ENCODE measurements around the gene CNOT11.
"Not testable (repeated sequence)": the region's sequence is repeated elsewhere in the genome, so short reads cannot be mapped to it uniquely, and the experiment has no call there.

DNA sequence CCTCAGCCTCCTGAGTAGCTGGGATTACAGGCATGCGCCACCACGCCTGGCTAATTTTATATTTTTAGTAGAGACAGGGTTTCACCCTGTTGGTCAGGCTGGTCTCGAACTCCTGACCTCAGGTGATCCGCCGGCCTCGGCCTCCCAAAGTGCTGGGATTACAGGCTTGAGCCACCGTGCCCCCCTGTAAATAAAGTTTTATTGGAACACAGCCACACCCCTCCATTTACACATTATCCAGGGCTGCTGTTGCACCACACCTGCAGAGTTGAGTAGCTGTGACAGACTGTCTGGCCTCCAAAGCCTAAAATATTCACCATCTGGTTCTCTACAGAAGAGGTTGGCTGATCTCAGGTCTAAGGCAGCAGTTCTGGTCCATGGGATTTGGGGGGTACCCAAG lies 32.6 kb upstream of the CNOT11 start:
- TF ChIP-seq, protein P1, sequence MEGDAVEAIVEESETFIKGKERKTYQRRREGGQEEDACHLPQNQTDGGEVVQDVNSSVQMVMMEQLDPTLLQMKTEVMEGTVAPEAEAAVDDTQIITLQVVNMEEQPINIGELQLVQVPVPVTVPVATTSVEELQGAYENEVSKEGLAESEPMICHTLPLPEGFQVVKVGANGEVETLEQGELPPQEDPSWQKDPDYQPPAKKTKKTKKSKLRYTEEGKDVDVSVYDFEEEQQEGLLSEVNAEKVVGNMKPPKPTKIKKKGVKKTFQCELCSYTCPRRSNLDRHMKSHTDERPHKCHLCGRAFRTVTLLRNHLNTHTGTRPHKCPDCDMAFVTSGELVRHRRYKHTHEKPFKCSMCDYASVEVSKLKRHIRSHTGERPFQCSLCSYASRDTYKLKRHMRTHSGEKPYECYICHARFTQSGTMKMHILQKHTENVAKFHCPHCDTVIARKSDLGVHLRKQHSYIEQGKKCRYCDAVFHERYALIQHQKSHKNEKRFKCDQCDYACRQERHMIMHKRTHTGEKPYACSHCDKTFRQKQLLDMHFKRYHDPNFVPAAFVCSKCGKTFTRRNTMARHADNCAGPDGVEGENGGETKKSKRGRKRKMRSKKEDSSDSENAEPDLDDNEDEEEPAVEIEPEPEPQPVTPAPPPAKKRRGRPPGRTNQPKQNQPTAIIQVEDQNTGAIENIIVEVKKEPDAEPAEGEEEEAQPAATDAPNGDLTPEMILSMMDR (IDR thresholded peaks at IDR 0.05 in 2 of 3, conservative IDR thresholded peaks at IDR 0.05 in 1 of 3; ENCODE audit: borderline replicate concordance in 1 of 3, insufficient read depth in 1 of 3, low read depth in 2 of 3, low read length in 2 of 3): not testable (repeated sequence)
- TF ChIP-seq, protein P2, sequence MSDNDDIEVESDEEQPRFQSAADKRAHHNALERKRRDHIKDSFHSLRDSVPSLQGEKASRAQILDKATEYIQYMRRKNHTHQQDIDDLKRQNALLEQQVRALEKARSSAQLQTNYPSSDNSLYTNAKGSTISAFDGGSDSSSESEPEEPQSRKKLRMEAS (IDR thresholded peaks at IDR 0.05): not testable (repeated sequence)
- not testable (repeated sequence) for TF ChIP-seq ZFX (IDR thresholded peaks at IDR 0.05); POLR2A (IDR thresholded peaks at IDR 0.05; ENCODE audit: borderline replicate concordance, extremely low read depth, insufficient read depth, insufficient read length)

All from HCT116 (cell line).